Cardiac muscle cell (in vitro differentiated cells and primary cell): Measurements from ENCODE around the gene CLCA4. TPM values are rescaled to one million over a fixed set of nuclear protein-coding genes. Genes with fewer than 3 reads are reported as not detected.
A peak's percentile ranks its signal among the peaks of the same experiment; 100 is the strongest.

Experiments
- DNase-seq, 2 donors: peaks; one replicate each; pipeline versions ENCODE4 v3.0.0 to v3.0.0-alpha.2; 2010 to 2017; ENCODE audit warnings: low read depth in 1 of 2, low spot score in 1 of 2
- H3K27ac ChIP-seq: fragments of 200-600 bp; sonication (generic); 2 replicates; pipeline ENCODE4 v1.5.1; 2016
- H3K27me3 ChIP-seq: fragments of 200-600 bp; sonication (generic); 2 replicates; pipeline ENCODE4 v1.6.0; 2016; ENCODE audit warnings: control low read depth
- H3K36me3 ChIP-seq: fragments of 200-600 bp; sonication (generic); 2 replicates; pipeline ENCODE4 v1.5.1; 2016; ENCODE audit warnings: control low read depth
- H3K4me1 ChIP-seq: fragments of 200-600 bp; sonication (generic); 2 replicates; pipeline ENCODE4 v1.8.1; 2017; ENCODE audit warnings: low read depth, mild to moderate bottlenecking, mixed run types
- H3K4me3 ChIP-seq: fragments of 200-600 bp; sonication (generic); 2 replicates; pipeline ENCODE4 v1.5.1; 2016; ENCODE audit warnings: mild to moderate bottlenecking
- H3K9me3 ChIP-seq: fragments of 200-600 bp; sonication (generic); 2 replicates; pipeline ENCODE4 v1.5.1; 2017; ENCODE audit warnings: low read depth, mild to moderate bottlenecking, control low read depth
- CTCF ChIP-seq: IDR thresholded peaks from 2 replicates; pipeline ENCODE4 v1.5.1; 2012; ENCODE audit warnings: low read depth, mild to moderate bottlenecking, low read length
- polyA plus RNA-seq: library from polyadenylated mRNA; unstranded; fragments of >200 nt; fragmentation: Nextera tagmentation; extraction: Ambion mirVana; gene quantifications from 2 replicates; pipeline ENCODE4 v1.2.1, GENCODE V29; 2016
- total RNA-seq: library from RNA; depleted of rRNA; stranded (reverse); fragments of >200 nt; gene quantifications from 2 replicates; pipeline ENCODE4 v1.2.3, GENCODE V29; 2016

Gene CLCA4
- total and polyA plus RNA-seq, 2 experiments from 2014 or later = not detected

- Histone ChIP-seq H3K27me3 (no peaks in the 10 kb centered on the region), H3K4me3 (no peak overlapping the region), H3K27ac (no peak overlapping the region), H3K9me3 (no peaks in the 10 kb centered on the region), H3K4me1 (no peaks in the 10 kb centered on the region), H3K36me3 (no peaks in the 10 kb centered on the region)
- DNase-seq = no peak
- TF ChIP-seq CTCF = no peak
Measured at GRCh38 chr1:86530211-86530845, 16.6 kb upstream of the CLCA4 start.

GRCh38 chr1:86537928-86538695 is 8.8 kb upstream of the CLCA4 start:
- TF ChIP-seq CTCF = no peak
- no peak overlapping the region for H3K4me3 ChIP-seq
- H3K27me3 ChIP-seq = no peaks in the 10 kb centered on the region
- no peaks in the 10 kb centered on the region for H3K9me3 ChIP-seq
- H3K36me3 ChIP-seq = no peaks in the 10 kb centered on the region
- H3K4me1 ChIP-seq = no peaks in the 10 kb centered on the region
- peak in 1 of 2 donors; percentile 18 for DNase-seq
- no peak overlapping the region for H3K27ac ChIP-seq

- H3K4me1 ChIP-seq = no peaks in the 10 kb centered on the region
- no peak overlapping the region for H3K27ac ChIP-seq
- H3K27me3 ChIP-seq = no peaks in the 10 kb centered on the region
- no peak overlapping the region for H3K4me3 ChIP-seq
- no peaks in the 10 kb centered on the region for H3K9me3 ChIP-seq
- H3K36me3 ChIP-seq = no peaks in the 10 kb centered on the region
- DNase-seq = peak in 1 of 2 donors; percentile 71
- no peak for TF ChIP-seq CTCF
Measured at GRCh38 chr1:86538775-86539174, 8.1 kb upstream of the CLCA4 start.

GRCh38 chr1:86541859-86542258 is 5.0 kb upstream of the CLCA4 start:
- Histone ChIP-seq H3K4me1 (no peaks in the 10 kb centered on the region), H3K36me3 (no peaks in the 10 kb centered on the region), H3K27ac (no peak overlapping the region), H3K27me3 (no peaks in the 10 kb centered on the region), H3K9me3 (no peaks in the 10 kb centered on the region), H3K4me3 (no peak overlapping the region)
- DNase-seq = no peak
- TF ChIP-seq CTCF = no peak

- Histone ChIP-seq H3K4me1 (no peaks in the 10 kb centered on the region), H3K9me3 (no peaks in the 10 kb centered on the region), H3K27me3 (no peaks in the 10 kb centered on the region), H3K27ac (no peak overlapping the region), H3K4me3 (no peak overlapping the region), H3K36me3 (no peaks in the 10 kb centered on the region)
- DNase-seq = no peak
- TF ChIP-seq CTCF = no peak
Measured at GRCh38 chr1:86542631-86543030, 4.2 kb upstream of the CLCA4 start.
